Measurements from ENCODE around the gene SPNS2.

Gene SPNS2

GRCh38 chr17:4539025-4539424, 40.3 kb downstream of the SPNS2 start:
- peaks cover 12% of the 10 kb centered on the region; the same call in 1 of the 2 replicates for H3K36me3 ChIP-seq (ENCODE audit: insufficient read depth, low read length)
- H3K4me2 ChIP-seq (ENCODE audit: low read depth, low read length, poor library complexity, severe bottlenecking), result no peak overlapping the region
- H3K9ac ChIP-seq (ENCODE audit: low read depth, low read length, poor library complexity, severe bottlenecking), result no peak overlapping the region
- TF ChIP-seq EZH2phosphoT487 (IDR thresholded peaks at IDR 0.05; ENCODE audit: borderline replicate concordance) (no peak), CTCF (conservative IDR thresholded peaks at IDR 0.05; ENCODE audit: low read length) (no peak)
- H3K79me2 ChIP-seq (ENCODE audit: insufficient read depth, low read length), result no peaks in the 10 kb centered on the region
- H3F3A ChIP-seq (ENCODE audit: low read depth), result no peaks in the 10 kb centered on the region
- no peaks in the 10 kb centered on the region for H3K4me1 ChIP-seq (ENCODE audit: insufficient read depth, low read length, poor library complexity, severe bottlenecking)
- H2AFZ ChIP-seq (ENCODE audit: low read length), result no peak overlapping the region
- no peaks in the 10 kb centered on the region for H3K9me3 ChIP-seq (ENCODE audit: insufficient read depth, low read depth, low read length)
- H3K4me3 ChIP-seq (ENCODE audit: low read length, poor library complexity, severe bottlenecking), result no peak overlapping the region
- no peaks in the 10 kb centered on the region for H4K20me1 ChIP-seq (ENCODE audit: insufficient read depth, low read length, poor library complexity, severe bottlenecking)
- H3K27me3 ChIP-seq (ENCODE audit: insufficient read depth, low read length, poor library complexity, severe bottlenecking), result no peaks in the 10 kb centered on the region
- H3K9me2 ChIP-seq (replicated peaks; ENCODE audit: low read depth, low read length), result no peaks in the 10 kb centered on the region

- Histone ChIP-seq H3K27me3 (ENCODE audit: insufficient read depth, low read length, poor library complexity, severe bottlenecking) (no peaks in the 10 kb centered on the region), H3K4me3 (ENCODE audit: low read length, poor library complexity, severe bottlenecking) (no peak overlapping the region), H4K20me1 (ENCODE audit: insufficient read depth, low read length, poor library complexity, severe bottlenecking) (no peaks in the 10 kb centered on the region), H3F3A (ENCODE audit: low read depth) (no peaks in the 10 kb centered on the region), H3K36me3 (ENCODE audit: insufficient read depth, low read length) (peaks cover 12% of the 10 kb centered on the region; the same call in 1 of the 2 replicates), H3K9me2 (replicated peaks; ENCODE audit: low read depth, low read length) (no peaks in the 10 kb centered on the region), H3K9ac (ENCODE audit: low read depth, low read length, poor library complexity, severe bottlenecking) (no peak overlapping the region), H2AFZ (ENCODE audit: low read length) (no peak overlapping the region), H3K9me3 (ENCODE audit: insufficient read depth, low read depth, low read length) (no peaks in the 10 kb centered on the region), H3K79me2 (ENCODE audit: insufficient read depth, low read length) (no peaks in the 10 kb centered on the region), H3K4me2 (ENCODE audit: low read depth, low read length, poor library complexity, severe bottlenecking) (no peak overlapping the region), H3K4me1 (ENCODE audit: insufficient read depth, low read length, poor library complexity, severe bottlenecking) (no peaks in the 10 kb centered on the region)
- TF ChIP-seq CTCF (conservative IDR thresholded peaks at IDR 0.05; ENCODE audit: low read length) (no peak), EZH2phosphoT487 (IDR thresholded peaks at IDR 0.05; ENCODE audit: borderline replicate concordance) (no peak)
Measured at GRCh38 chr17:4539576-4540223, 41.0 kb downstream of the SPNS2 start.

GRCh38 chr17:4540224-4540651, 41.6 kb downstream of the SPNS2 start:
- Histone ChIP-seq H3K4me2 (ENCODE audit: low read depth, low read length, poor library complexity, severe bottlenecking) (no peak overlapping the region), H3K9me3 (ENCODE audit: insufficient read depth, low read depth, low read length) (no peaks in the 10 kb centered on the region), H4K20me1 (ENCODE audit: insufficient read depth, low read length, poor library complexity, severe bottlenecking) (no peaks in the 10 kb centered on the region), H3K36me3 (ENCODE audit: insufficient read depth, low read length) (peaks cover 12% of the 10 kb centered on the region; the same call in 1 of the 2 replicates), H3K79me2 (ENCODE audit: insufficient read depth, low read length) (no peaks in the 10 kb centered on the region), H3K27me3 (ENCODE audit: insufficient read depth, low read length, poor library complexity, severe bottlenecking) (no peaks in the 10 kb centered on the region), H3K9me2 (replicated peaks; ENCODE audit: low read depth, low read length) (no peaks in the 10 kb centered on the region), H3K4me1 (ENCODE audit: insufficient read depth, low read length, poor library complexity, severe bottlenecking) (no peaks in the 10 kb centered on the region), H3K4me3 (ENCODE audit: low read length, poor library complexity, severe bottlenecking) (no peak overlapping the region), H3K9ac (ENCODE audit: low read depth, low read length, poor library complexity, severe bottlenecking) (no peak overlapping the region), H3F3A (ENCODE audit: low read depth) (no peaks in the 10 kb centered on the region), H2AFZ (ENCODE audit: low read length) (no peak overlapping the region)
- TF ChIP-seq EZH2phosphoT487 (IDR thresholded peaks at IDR 0.05; ENCODE audit: borderline replicate concordance), result no peak
- TF ChIP-seq CTCF (conservative IDR thresholded peaks at IDR 0.05; ENCODE audit: low read length), result peak; percentile 44
